ENCODE results near the gene DUSP16.
"Not testable (repeated sequence)": the region's sequence is repeated elsewhere in the genome, so short reads cannot be mapped to it uniquely, and the experiment has no call there.

Gene DUSP16

GRCh38 chr12:12477532-12477890, 85.2 kb downstream of the DUSP16 start:
- Mint-ChIP-seq H3K27ac (no peak overlapping the region), H3K36me3 (peaks cover 66% of the 10 kb centered on the region), H3K9me3 (no peaks in the 10 kb centered on the region), H3K4me1 (peaks cover 66% of the 10 kb centered on the region), H3K27me3 (no peaks in the 10 kb centered on the region), H3K4me3 (no peak overlapping the region)
- CTCF ChIA-PET, result interaction anchor here (0.6 to 5.5 kb wide), 4 partner anchors 21 to 99 kb away, joined by 3 to 58 read pairs (median 4); partner anchors contain the start of gene DUSP16
- no peak for DNase-seq

GRCh38 chr12:12476857-12477531, 85.7 kb downstream of the DUSP16 start:
- Mint-ChIP-seq H3K27ac (peak overlapping the region; percentile 58), H3K4me3 (no peak overlapping the region), H3K27me3 (no peaks in the 10 kb centered on the region), H3K4me1 (peaks cover 61% of the 10 kb centered on the region), H3K36me3 (peaks cover 63% of the 10 kb centered on the region), H3K9me3 (no peaks in the 10 kb centered on the region)
- CTCF ChIA-PET, result interaction anchor here (0.6 to 5.5 kb wide), 5 partner anchors 20 to 99 kb away, joined by 3 to 58 read pairs (median 4); partner anchors contain the start of gene DUSP16
- no peak for DNase-seq

GRCh38 chr12:12474931-12475795, 87.5 kb downstream of the DUSP16 start:
- no peaks in the 10 kb centered on the region for H3K27me3 Mint-ChIP-seq

GRCh38 chr12:12474471-12474928, 88.2 kb downstream of the DUSP16 start:
- DNase-seq, result peak; percentile 31
- peaks cover 2% of the 10 kb centered on the region for H3K9me3 Mint-ChIP-seq
- H3K27me3 Mint-ChIP-seq, result no peaks in the 10 kb centered on the region
- CTCF ChIA-PET, result interaction anchor here (0.6 to 5.5 kb wide), 17 partner anchors 8 to 231 kb away, joined by 3 to 58 read pairs (median 4); no protein-coding TSS in a partner anchor
- peaks cover 68% of the 10 kb centered on the region for H3K36me3 Mint-ChIP-seq
- peak overlapping the region; percentile 34 for H3K4me3 Mint-ChIP-seq
- H3K27ac Mint-ChIP-seq, result peak overlapping the region; percentile 96
- peaks cover 57% of the 10 kb centered on the region for H3K4me1 Mint-ChIP-seq

More at GRCh38 chr12:12474931-12475795, 87.5 kb downstream of the DUSP16 start:
- CTCF ChIA-PET, result interaction anchor here (0.6 to 5.5 kb wide), 18 partner anchors 8 to 262 kb away, joined by 3 to 58 read pairs (median 4); no protein-coding TSS in a partner anchor
- H3K27ac Mint-ChIP-seq, result peak overlapping the region; percentile 96
- H3K36me3 Mint-ChIP-seq, result peaks cover 70% of the 10 kb centered on the region
- peak overlapping the region; percentile 43 for H3K4me3 Mint-ChIP-seq
- peak; percentile 56 for DNase-seq
- H3K9me3 Mint-ChIP-seq, result peaks cover 2% of the 10 kb centered on the region
- H3K4me1 Mint-ChIP-seq, result peaks cover 64% of the 10 kb centered on the region

GRCh38 chr12:12473223-12473622, 89.4 kb downstream of the DUSP16 start:
- Mint-ChIP-seq H3K27me3 (no peaks in the 10 kb centered on the region), H3K36me3 (peaks cover 69% of the 10 kb centered on the region), H3K9me3 (peaks cover 2% of the 10 kb centered on the region), H3K4me3 (no peak overlapping the region), H3K27ac (peak overlapping the region; percentile 13), H3K4me1 (peaks cover 62% of the 10 kb centered on the region)
- CTCF ChIA-PET, result interaction anchor here (0.9 to 5.5 kb wide), 9 partner anchors 7 to 95 kb away, joined by 3 to 58 read pairs (median 4); no protein-coding TSS in a partner anchor
- DNase-seq, result no peak

GRCh38 chr12:12471982-12472961, 90.4 kb downstream of the DUSP16 start:
- H3K27me3 Mint-ChIP-seq, H3K4me3 Mint-ChIP-seq, H3K9me3 Mint-ChIP-seq, H3K27ac Mint-ChIP-seq, DNase-seq: not testable (repeated sequence)
- CTCF ChIA-PET, result interaction anchor here (0.6 to 5.5 kb wide), 5 partner anchors 11 to 94 kb away, joined by 3 to 58 read pairs (median 4); no protein-coding TSS in a partner anchor
- Mint-ChIP-seq H3K36me3 (peaks cover 72% of the 10 kb centered on the region), H3K4me1 (peaks cover 72% of the 10 kb centered on the region)

GRCh38 chr12:12470751-12471306, 91.8 kb downstream of the DUSP16 start:
- no peak overlapping the region for H3K4me3 Mint-ChIP-seq
- peaks cover 2% of the 10 kb centered on the region for H3K9me3 Mint-ChIP-seq
- H3K27me3 Mint-ChIP-seq, result no peaks in the 10 kb centered on the region
- DNase-seq, result no peak
- peaks cover 69% of the 10 kb centered on the region for H3K36me3 Mint-ChIP-seq
- peaks cover 77% of the 10 kb centered on the region for H3K4me1 Mint-ChIP-seq
- no peak overlapping the region for H3K27ac Mint-ChIP-seq
- CTCF ChIA-PET, result no interaction called here

- CTCF ChIA-PET, result no interaction called here
- Mint-ChIP-seq H3K4me3 (no peak overlapping the region), H3K4me1 (peaks cover 76% of the 10 kb centered on the region), H3K36me3 (peaks cover 63% of the 10 kb centered on the region), H3K27me3 (no peaks in the 10 kb centered on the region), H3K27ac (no peak overlapping the region), H3K9me3 (peaks cover 2% of the 10 kb centered on the region)
- no peak for DNase-seq
Measured at GRCh38 chr12:12469386-12469785, 93.3 kb downstream of the DUSP16 start.

GRCh38 chr12:12468575-12468974, 94.1 kb downstream of the DUSP16 start:
- H3K27ac Mint-ChIP-seq, result peak overlapping the region; percentile 25
- no peak overlapping the region for H3K4me3 Mint-ChIP-seq
- peaks cover 68% of the 10 kb centered on the region for H3K4me1 Mint-ChIP-seq
- peaks cover 2% of the 10 kb centered on the region for H3K9me3 Mint-ChIP-seq
- H3K36me3 Mint-ChIP-seq, result peaks cover 58% of the 10 kb centered on the region
- no peaks in the 10 kb centered on the region for H3K27me3 Mint-ChIP-seq
- CTCF ChIA-PET, result no interaction called here
- DNase-seq, result no peak

GRCh38 chr12:12467688-12468261, 94.9 kb downstream of the DUSP16 start:
- CTCF ChIA-PET, result interaction anchor here (1.2 to 3.1 kb wide), 4 partner anchors 7 to 36 kb away, joined by 5 to 18 read pairs (median 12); no protein-coding TSS in a partner anchor
- H3K4me3 Mint-ChIP-seq, result no peak overlapping the region
- peaks cover 66% of the 10 kb centered on the region for H3K4me1 Mint-ChIP-seq
- peak; percentile 46 for DNase-seq
- H3K9me3 Mint-ChIP-seq, result peaks cover 2% of the 10 kb centered on the region
- peak overlapping the region; percentile 77 for H3K27ac Mint-ChIP-seq
- H3K36me3 Mint-ChIP-seq, result peaks cover 53% of the 10 kb centered on the region
- H3K27me3 Mint-ChIP-seq, result no peaks in the 10 kb centered on the region

- peak; percentile 38 for DNase-seq
- Mint-ChIP-seq H3K36me3 (peaks cover 53% of the 10 kb centered on the region), H3K9me3 (peaks cover 2% of the 10 kb centered on the region), H3K27ac (peak overlapping the region; percentile 77), H3K27me3 (no peaks in the 10 kb centered on the region), H3K4me1 (peaks cover 67% of the 10 kb centered on the region), H3K4me3 (no peak overlapping the region)
- CTCF ChIA-PET, result interaction anchor here (1.2 to 3.1 kb wide), 6 partner anchors 8 to 90 kb away, joined by 3 to 18 read pairs (median 10); no protein-coding TSS in a partner anchor
Measured at GRCh38 chr12:12467264-12467663, 95.4 kb downstream of the DUSP16 start.

- H3K4me1 Mint-ChIP-seq, result peaks cover 70% of the 10 kb centered on the region
- H3K9me3 Mint-ChIP-seq, result peaks cover 2% of the 10 kb centered on the region
- H3K27me3 Mint-ChIP-seq, result no peaks in the 10 kb centered on the region
- peak overlapping the region; percentile 90 for H3K27ac Mint-ChIP-seq
- DNase-seq, result peak; percentile 71
- CTCF ChIA-PET, result interaction anchor here (0.9 to 3.1 kb wide), 8 partner anchors 9 to 89 kb away, joined by 3 to 18 read pairs (median 7); no protein-coding TSS in a partner anchor
- H3K36me3 Mint-ChIP-seq, result peaks cover 49% of the 10 kb centered on the region
- H3K4me3 Mint-ChIP-seq, result no peak overlapping the region
Measured at GRCh38 chr12:12466157-12466556, 96.5 kb downstream of the DUSP16 start.
